Type B pancreatic cell (in vitro differentiated cells): ENCODE measurements around the gene GRHPR. TPM values are rescaled to one million over a fixed set of nuclear protein-coding genes. Genes with fewer than 3 reads are reported as not detected.

ENCODE experiments used
- DNase-seq: peaks from one replicate; pipeline ENCODE4 v3.0.0; 2021; ENCODE audit warnings: mixed read lengths; ENCODE audit not compliant: unreplicated experiment; ENCODE audit errors: extremely low spot score
- H3K27ac Mint-ChIP-seq: 2 replicates; pipeline ENCODE4 v1.8.0; 2021; ENCODE audit warnings: mild to moderate bottlenecking, mixed read lengths
- H3K27me3 Mint-ChIP-seq: 2 replicates; pipeline ENCODE4 v1.8.0; 2021; ENCODE audit warnings: mixed read lengths
- H3K36me3 Mint-ChIP-seq: 2 replicates; pipeline ENCODE4 v1.8.0; 2021; ENCODE audit warnings: mixed read lengths
- H3K4me1 Mint-ChIP-seq: one replicate; pipeline ENCODE4 v1.8.0; 2021; ENCODE audit warnings: mixed read lengths; ENCODE audit not compliant: unreplicated experiment
- H3K4me3 Mint-ChIP-seq: 2 replicates; pipeline ENCODE4 v1.8.0; 2021; ENCODE audit warnings: mild to moderate bottlenecking, mixed read lengths
- H3K9me3 Mint-ChIP-seq: 2 replicates; pipeline ENCODE4 v1.8.0; 2021; ENCODE audit warnings: mixed read lengths
- CTCF ChIP-seq: fragments of 200-600 bp; sonication (generic); conservative IDR thresholded peaks from 2 replicates; pipeline ENCODE4 v1.5.0; 2021; ENCODE audit warnings: antibody characterized with exemption, mild to moderate bottlenecking
- total RNA-seq: library from RNA; stranded (reverse); gene quantifications from 2 replicates; pipeline ENCODE4 v1.2.1, GENCODE V29; 2021; ENCODE audit warnings: low replicate concordance

Gene GRHPR
- total RNA-seq, 1 donor from 2014 or later, result 109 TPM

DNA sequence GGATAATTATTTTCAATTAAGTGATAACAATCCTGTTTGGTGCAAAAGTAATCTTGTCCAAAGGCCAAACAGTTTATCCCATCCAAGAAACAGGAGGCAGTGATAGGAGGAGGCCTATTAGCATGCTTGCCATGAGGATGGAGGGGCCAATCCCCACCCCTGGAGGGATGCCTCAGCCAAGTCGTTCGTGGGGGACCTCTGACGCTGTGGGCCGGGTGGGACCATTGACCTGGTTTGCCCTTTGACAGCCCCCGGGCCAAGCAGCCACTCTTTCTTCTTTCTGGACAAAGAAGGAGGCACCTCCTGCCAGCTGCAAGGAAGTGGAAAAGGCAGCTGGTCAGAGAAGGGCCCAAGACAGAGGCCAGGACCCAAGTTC, 39.5 kb upstream of the GRHPR start:
- H3K4me3 Mint-ChIP-seq, result no peak overlapping the region
- DNase-seq, result no peak
- H3K27ac Mint-ChIP-seq, result no peak overlapping the region
- H3K27me3 Mint-ChIP-seq, result peaks cover 8% of the 10 kb centered on the region
- H3K4me1 Mint-ChIP-seq, result no peaks in the 10 kb centered on the region
- peaks cover 8% of the 10 kb centered on the region for H3K9me3 Mint-ChIP-seq
- no peaks in the 10 kb centered on the region for H3K36me3 Mint-ChIP-seq
- no peak for TF ChIP-seq CTCF

- Mint-ChIP-seq H3K36me3 (no peaks in the 10 kb centered on the region), H3K27ac (no peak overlapping the region), H3K4me1 (no peaks in the 10 kb centered on the region), H3K9me3 (peaks cover 8% of the 10 kb centered on the region), H3K27me3 (peaks cover 4% of the 10 kb centered on the region), H3K4me3 (no peak overlapping the region)
- no peak for TF ChIP-seq CTCF
- no peak for DNase-seq
Observed at GRCh38 chr9:37383393-37383792, 39.1 kb upstream of the GRHPR start.

- no peaks in the 10 kb centered on the region for H3K36me3 Mint-ChIP-seq
- DNase-seq, result no peak
- TF ChIP-seq CTCF, result no peak
- no peak overlapping the region for H3K27ac Mint-ChIP-seq
- H3K27me3 Mint-ChIP-seq, result peaks cover 4% of the 10 kb centered on the region
- H3K9me3 Mint-ChIP-seq, result peaks cover 8% of the 10 kb centered on the region
- no peaks in the 10 kb centered on the region for H3K4me1 Mint-ChIP-seq
- H3K4me3 Mint-ChIP-seq, result no peak overlapping the region
Observed at GRCh38 chr9:37383876-37384746, 38.4 kb upstream of the GRHPR start.

DNA sequence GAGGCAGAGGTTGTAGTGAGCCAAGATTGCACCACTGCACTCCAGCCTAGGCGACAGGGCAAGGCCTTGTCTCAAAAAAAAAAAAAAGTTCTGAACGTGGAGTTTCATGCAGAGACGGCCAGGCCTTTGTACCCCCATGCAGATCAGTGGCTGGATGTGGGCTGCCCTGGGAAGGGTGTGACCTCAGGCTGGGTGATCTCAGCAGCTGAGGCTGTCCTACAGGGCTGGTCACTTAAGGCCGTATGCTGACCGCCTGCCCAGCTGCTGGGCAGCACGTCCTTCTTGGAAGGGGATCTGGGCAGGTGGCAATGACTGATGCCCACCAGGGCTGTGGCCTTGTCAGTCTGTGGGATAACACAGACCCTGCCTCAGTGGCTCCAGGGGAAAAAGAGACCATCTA, 37.2 kb upstream of the GRHPR start:
- H3K4me1 Mint-ChIP-seq, result no peaks in the 10 kb centered on the region
- no peak for DNase-seq
- no peak overlapping the region for H3K27ac Mint-ChIP-seq
- no peak overlapping the region for H3K4me3 Mint-ChIP-seq
- H3K9me3 Mint-ChIP-seq, result peaks cover 8% of the 10 kb centered on the region
- H3K27me3 Mint-ChIP-seq, result peaks cover 4% of the 10 kb centered on the region
- TF ChIP-seq CTCF, result no peak
- no peaks in the 10 kb centered on the region for H3K36me3 Mint-ChIP-seq

DNA sequence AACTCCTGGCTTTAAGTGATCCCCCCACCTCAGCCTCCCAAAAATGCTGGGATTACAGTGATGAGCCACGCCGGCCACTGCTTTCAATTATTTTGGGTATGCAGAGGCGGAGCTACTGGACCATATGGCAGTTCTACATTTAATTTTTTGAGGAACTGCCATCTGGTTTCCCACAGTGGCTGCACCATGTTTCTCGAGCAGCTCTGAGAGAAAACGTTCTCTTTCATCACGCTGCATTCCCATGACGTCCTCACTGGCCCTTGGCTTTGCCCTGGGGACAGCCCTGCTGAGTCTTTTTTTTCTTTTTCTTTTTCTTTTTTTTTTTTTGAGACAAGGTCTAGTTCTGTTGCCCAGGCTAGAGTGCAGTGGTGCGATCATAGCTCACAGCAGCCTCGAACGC, 35.5 kb upstream of the GRHPR start:
- peaks cover 2% of the 10 kb centered on the region for H3K27me3 Mint-ChIP-seq
- H3K36me3 Mint-ChIP-seq, result no peaks in the 10 kb centered on the region
- no peak overlapping the region for H3K27ac Mint-ChIP-seq
- peaks cover 4% of the 10 kb centered on the region for H3K9me3 Mint-ChIP-seq
- DNase-seq, result no peak
- H3K4me3 Mint-ChIP-seq, result no peak overlapping the region
- TF ChIP-seq CTCF, result no peak
- no peaks in the 10 kb centered on the region for H3K4me1 Mint-ChIP-seq
